Cardiac fibroblast (primary cell): ENCODE results near the gene MYO3A.

Experiments used
- DNase-seq, 2 donors: peaks; one replicate each; pipeline versions ENCODE4 v3.0.0 to v3.0.0-alpha.2; 2010; ENCODE audit warnings: low read depth in 2 of 2
- H3K4me3 ChIP-seq, 2 donors: replicated peaks in 1 of 2; 1 replicate in 1 of 2; 2 replicates in 1 of 2; pipeline ENCODE4 v1.5.1; 2011; ENCODE audit warnings: low read depth in 2 of 2, low read length in 2 of 2, mild to moderate bottlenecking in 2 of 2, moderate library complexity in 1 of 2
- TF ChIP-seq, protein P1 (sequence below): IDR thresholded peaks from one replicate; pipeline ENCODE4 v1.5.1; 2011; ENCODE audit warnings: low read depth, mild to moderate bottlenecking, low read length, inconsistent platforms

MYO3A gene

GRCh38 chr10:26217396-26218086 lies 283.5 kb downstream of the MYO3A start:
- H3K4me3 ChIP-seq = no peak overlapping the region
- DNase-seq = no peak

DNA sequence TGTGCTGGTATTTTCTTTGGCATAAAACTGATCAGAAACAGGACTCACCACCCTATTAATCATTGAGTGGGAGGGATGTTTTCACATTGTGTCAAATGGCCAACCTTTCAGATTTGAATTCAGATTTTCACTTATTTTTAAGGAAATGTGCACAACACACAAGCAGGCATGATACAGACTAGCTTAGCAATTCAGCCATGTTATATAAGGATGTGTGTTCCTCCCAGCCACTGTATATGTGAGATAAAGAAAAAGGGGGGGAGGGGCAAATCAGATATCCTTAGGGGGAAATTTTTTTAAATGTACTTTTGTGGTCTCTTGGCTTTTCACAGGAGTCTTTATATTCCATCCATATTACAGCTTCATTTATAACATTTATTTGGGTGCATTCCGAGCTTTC lies 285.6 kb downstream of the MYO3A start:
- DNase-seq = no peak
- H3K4me3 ChIP-seq = no peak overlapping the region
- TF ChIP-seq, protein P1, sequence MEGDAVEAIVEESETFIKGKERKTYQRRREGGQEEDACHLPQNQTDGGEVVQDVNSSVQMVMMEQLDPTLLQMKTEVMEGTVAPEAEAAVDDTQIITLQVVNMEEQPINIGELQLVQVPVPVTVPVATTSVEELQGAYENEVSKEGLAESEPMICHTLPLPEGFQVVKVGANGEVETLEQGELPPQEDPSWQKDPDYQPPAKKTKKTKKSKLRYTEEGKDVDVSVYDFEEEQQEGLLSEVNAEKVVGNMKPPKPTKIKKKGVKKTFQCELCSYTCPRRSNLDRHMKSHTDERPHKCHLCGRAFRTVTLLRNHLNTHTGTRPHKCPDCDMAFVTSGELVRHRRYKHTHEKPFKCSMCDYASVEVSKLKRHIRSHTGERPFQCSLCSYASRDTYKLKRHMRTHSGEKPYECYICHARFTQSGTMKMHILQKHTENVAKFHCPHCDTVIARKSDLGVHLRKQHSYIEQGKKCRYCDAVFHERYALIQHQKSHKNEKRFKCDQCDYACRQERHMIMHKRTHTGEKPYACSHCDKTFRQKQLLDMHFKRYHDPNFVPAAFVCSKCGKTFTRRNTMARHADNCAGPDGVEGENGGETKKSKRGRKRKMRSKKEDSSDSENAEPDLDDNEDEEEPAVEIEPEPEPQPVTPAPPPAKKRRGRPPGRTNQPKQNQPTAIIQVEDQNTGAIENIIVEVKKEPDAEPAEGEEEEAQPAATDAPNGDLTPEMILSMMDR = no peak

More at GRCh38 chr10:26217396-26218086, 283.5 kb downstream of the MYO3A start:
- TF ChIP-seq, protein P1 = no peak

GRCh38 chr10:26220901-26221300 lies 286.9 kb downstream of the MYO3A start:
- H3K4me3 ChIP-seq = no peak overlapping the region
- TF ChIP-seq, protein P1 = no peak
- DNase-seq = no peak

DNA sequence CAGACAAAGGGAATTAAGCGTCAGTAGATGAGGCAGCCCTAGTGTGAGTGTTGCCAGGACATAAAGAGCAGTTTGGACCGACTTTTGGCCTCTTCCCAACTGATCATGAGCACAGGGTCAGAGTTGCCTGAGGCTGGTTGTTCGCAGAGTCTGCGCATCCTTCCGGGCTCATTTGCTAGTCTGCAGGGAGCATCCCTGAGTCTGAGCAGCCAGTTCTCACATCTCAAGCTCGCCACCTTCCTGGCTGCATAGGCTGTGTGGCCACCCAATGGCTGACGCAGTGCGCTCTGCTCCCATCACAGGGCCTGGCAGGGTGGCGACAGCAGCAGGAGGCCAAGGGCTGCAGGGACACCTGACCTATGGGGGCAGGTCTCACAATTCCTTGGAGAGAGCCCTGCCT lies 287.5 kb downstream of the MYO3A start:
- DNase-seq = no peak
- H3K4me3 ChIP-seq = no peak overlapping the region
- TF ChIP-seq, protein P1 = no peak

GRCh38 chr10:26222563-26222962 lies 288.5 kb downstream of the MYO3A start:
- TF ChIP-seq, protein P1 = no peak
- no peak for DNase-seq
- no peak overlapping the region for H3K4me3 ChIP-seq

- no peak for DNase-seq
- no peak overlapping the region for H3K4me3 ChIP-seq
- TF ChIP-seq, protein P1 = no peak
Observed at GRCh38 chr10:26225322-26225721, 291.3 kb downstream of the MYO3A start.

DNA sequence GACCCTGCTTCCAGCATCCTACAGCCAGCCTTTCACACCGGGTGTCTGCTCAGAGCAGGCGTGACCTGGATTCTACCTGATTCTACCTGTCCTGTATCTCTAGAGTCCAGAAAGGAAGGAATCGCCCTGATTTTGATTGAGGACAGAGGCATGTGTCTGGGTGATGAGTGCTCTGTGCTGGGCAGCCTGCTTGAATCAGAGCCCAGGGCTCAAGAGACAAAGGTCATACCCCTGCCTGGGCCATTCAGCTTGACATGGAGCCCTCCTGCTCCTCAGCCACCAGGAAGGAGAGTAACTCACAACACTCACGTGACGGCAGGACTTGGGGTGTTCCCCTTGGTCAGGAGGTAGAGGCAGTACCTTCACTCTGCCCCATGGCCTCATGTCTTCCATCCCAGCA lies 293.8 kb downstream of the MYO3A start:
- H3K4me3 ChIP-seq = no peak overlapping the region
- no peak for DNase-seq
- TF ChIP-seq, protein P1 = no peak
